LNCaP clone FGC (cell line): Measurements from ENCODE around the gene PDLIM5.

Experiments used
- DNase-seq: peaks from one replicate; pipeline ENCODE4 v3.0.0-alpha.2; 2011; ENCODE audit warnings: low read depth
- H3K4me3 ChIP-seq: 2 replicates; pipeline ENCODE4 v1.5.1; 2011; ENCODE audit warnings: mild to moderate bottlenecking, low read depth, low read length, control low read depth
- TF ChIP-seq, protein P1 (sequence below): IDR thresholded peaks from 2 replicates; pipeline ENCODE4 v1.5.1; 2012; ENCODE audit warnings: mild to moderate bottlenecking; ENCODE audit not compliant: control insufficient read depth, insufficient read depth; ENCODE audit errors: extremely low read depth

Gene PDLIM5

DNA sequence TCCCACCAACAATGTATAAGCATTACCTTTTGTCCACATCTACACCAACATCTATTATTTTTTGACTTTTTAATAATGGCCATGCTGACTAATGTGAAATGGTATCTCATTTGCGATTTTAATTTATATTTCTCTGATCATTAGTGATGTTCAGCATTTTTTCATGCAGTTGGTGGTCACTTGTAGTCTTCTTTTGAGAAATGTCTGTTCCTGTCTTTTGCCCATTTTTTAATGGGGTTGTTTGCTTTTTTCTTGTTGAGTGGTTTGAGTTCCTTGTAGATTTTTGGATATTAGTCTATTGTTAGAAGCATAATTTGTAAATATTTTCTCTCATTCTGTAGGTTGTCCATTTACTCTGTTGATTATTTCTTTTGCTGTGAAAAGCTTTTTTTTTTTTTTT lies 36.8 kb upstream of the PDLIM5 start:
- DNase-seq, result no peak
- H3K4me3 ChIP-seq, result no peak overlapping the region
- TF ChIP-seq, protein P1, sequence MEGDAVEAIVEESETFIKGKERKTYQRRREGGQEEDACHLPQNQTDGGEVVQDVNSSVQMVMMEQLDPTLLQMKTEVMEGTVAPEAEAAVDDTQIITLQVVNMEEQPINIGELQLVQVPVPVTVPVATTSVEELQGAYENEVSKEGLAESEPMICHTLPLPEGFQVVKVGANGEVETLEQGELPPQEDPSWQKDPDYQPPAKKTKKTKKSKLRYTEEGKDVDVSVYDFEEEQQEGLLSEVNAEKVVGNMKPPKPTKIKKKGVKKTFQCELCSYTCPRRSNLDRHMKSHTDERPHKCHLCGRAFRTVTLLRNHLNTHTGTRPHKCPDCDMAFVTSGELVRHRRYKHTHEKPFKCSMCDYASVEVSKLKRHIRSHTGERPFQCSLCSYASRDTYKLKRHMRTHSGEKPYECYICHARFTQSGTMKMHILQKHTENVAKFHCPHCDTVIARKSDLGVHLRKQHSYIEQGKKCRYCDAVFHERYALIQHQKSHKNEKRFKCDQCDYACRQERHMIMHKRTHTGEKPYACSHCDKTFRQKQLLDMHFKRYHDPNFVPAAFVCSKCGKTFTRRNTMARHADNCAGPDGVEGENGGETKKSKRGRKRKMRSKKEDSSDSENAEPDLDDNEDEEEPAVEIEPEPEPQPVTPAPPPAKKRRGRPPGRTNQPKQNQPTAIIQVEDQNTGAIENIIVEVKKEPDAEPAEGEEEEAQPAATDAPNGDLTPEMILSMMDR, result no peak

- TF ChIP-seq, protein P1, result no peak
- H3K4me3 ChIP-seq, result no peak overlapping the region
- DNase-seq, result no peak
Measured at GRCh38 chr4:94415448-94415847, 36.3 kb upstream of the PDLIM5 start.

GRCh38 chr4:94416335-94416734 lies 35.4 kb upstream of the PDLIM5 start:
- no peak for DNase-seq
- TF ChIP-seq, protein P1, result no peak
- no peak overlapping the region for H3K4me3 ChIP-seq

- TF ChIP-seq, protein P1, result no peak
- H3K4me3 ChIP-seq, result no peak overlapping the region
- DNase-seq, result no peak
Measured at GRCh38 chr4:94416981-94417380, 34.8 kb upstream of the PDLIM5 start.

DNA sequence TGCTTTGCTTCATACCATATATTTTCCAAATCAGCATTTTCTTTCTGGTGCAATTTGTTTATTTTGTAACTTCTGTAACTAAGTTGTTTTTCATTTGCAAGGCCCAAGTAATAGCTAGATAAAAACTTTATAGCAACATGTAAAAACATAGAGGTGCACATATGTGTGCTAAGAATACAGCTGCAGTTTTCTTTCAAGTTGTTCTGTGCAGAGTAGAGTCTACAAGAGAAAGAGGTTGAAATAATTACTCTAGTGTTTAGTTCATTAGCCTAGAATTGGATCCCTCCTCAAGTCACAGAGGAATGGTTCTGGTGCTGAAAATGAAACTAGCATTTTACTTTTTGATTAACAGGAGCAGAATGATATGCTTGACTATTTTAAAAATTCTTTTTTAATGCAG lies 32.2 kb upstream of the PDLIM5 start:
- no peak for DNase-seq
- no peak overlapping the region for H3K4me3 ChIP-seq
- TF ChIP-seq, protein P1, result no peak

GRCh38 chr4:94419956-94420355 lies 31.8 kb upstream of the PDLIM5 start:
- TF ChIP-seq, protein P1, result no peak
- DNase-seq, result no peak
- no peak overlapping the region for H3K4me3 ChIP-seq

GRCh38 chr4:94420356-94420755 lies 31.4 kb upstream of the PDLIM5 start:
- TF ChIP-seq, protein P1, result no peak
- no peak overlapping the region for H3K4me3 ChIP-seq
- no peak for DNase-seq
